ENCODE results near the gene EFCAB9. TPM values are rescaled to one million over a fixed set of nuclear protein-coding genes. Genes with fewer than 3 reads are reported as not detected.
"Not testable (repeated sequence)": the region's sequence is repeated elsewhere in the genome, so short reads cannot be mapped to it uniquely, and the experiment has no call there.

EFCAB9 gene
- total RNA-seq = not detected
- not detected for polyA plus RNA-seq

GRCh38 chr5:172193872-172194271, at the start of gene EFCAB9:
TSS of gene EFCAB9 (plus strand) at chr5:172194172. CDS start at chr5:172194173, 1 bp downstream.
- Histone ChIP-seq H3K27ac (ENCODE audit: low read depth) (no peak within 1 kb of the TSS), H3K36me3 (ENCODE audit: insufficient read depth) (no peaks in the 10 kb centered on the region), H3K4me3 (ENCODE audit: low read depth, low read length) (no peak within 1 kb of the TSS), H3K4me1 (ENCODE audit: insufficient read depth) (no peaks in the 10 kb centered on the region)
- 83% methylated on average over 6 of the region's 6 CpGs for WGBS
- no peak for DNase-seq (ENCODE audit: extremely low spot score)

- Histone ChIP-seq H3K4me3 (ENCODE audit: low read depth, low read length) (no peak overlapping the region), H3K4me1 (ENCODE audit: insufficient read depth) (peaks cover 2% of the 10 kb centered on the region), H3K27ac (ENCODE audit: low read depth) (no peak overlapping the region), H3K36me3 (ENCODE audit: insufficient read depth) (no peaks in the 10 kb centered on the region)
- WGBS = 65% methylated on average over 10 of the region's 10 CpGs
- no peak for DNase-seq (ENCODE audit: extremely low spot score)
Measured at GRCh38 chr5:172144291-172144815, 49.6 kb upstream of the EFCAB9 start.

- H3K4me1 ChIP-seq (ENCODE audit: insufficient read depth) = peaks cover 2% of the 10 kb centered on the region
- H3K4me3 ChIP-seq (ENCODE audit: low read depth, low read length) = no peak overlapping the region
- H3K36me3 ChIP-seq (ENCODE audit: insufficient read depth) = no peaks in the 10 kb centered on the region
- no peak overlapping the region for H3K27ac ChIP-seq (ENCODE audit: low read depth)
- WGBS = 93% methylated on average over 15 of the region's 15 CpGs
- DNase-seq (ENCODE audit: extremely low spot score) = no peak
Measured at GRCh38 chr5:172144931-172145869, 48.8 kb upstream of the EFCAB9 start.

- no peak overlapping the region for H3K4me3 ChIP-seq (ENCODE audit: low read depth, low read length)
- WGBS = 84% methylated on average over 21 of the region's 21 CpGs
- H3K4me1 ChIP-seq (ENCODE audit: insufficient read depth) = peaks cover 2% of the 10 kb centered on the region
- DNase-seq (ENCODE audit: extremely low spot score) = no peak
- H3K36me3 ChIP-seq (ENCODE audit: insufficient read depth) = no peaks in the 10 kb centered on the region
- H3K27ac ChIP-seq (ENCODE audit: low read depth) = no peak overlapping the region
Measured at GRCh38 chr5:172145870-172146747, 47.9 kb upstream of the EFCAB9 start.

- H3K4me3 ChIP-seq (ENCODE audit: low read depth, low read length) = no peak overlapping the region
- H3K27ac ChIP-seq (ENCODE audit: low read depth) = no peak overlapping the region
- peaks cover 2% of the 10 kb centered on the region for H3K4me1 ChIP-seq (ENCODE audit: insufficient read depth)
- DNase-seq (ENCODE audit: extremely low spot score) = no peak
- 89% methylated on average over 9 of the region's 9 CpGs for WGBS
- no peaks in the 10 kb centered on the region for H3K36me3 ChIP-seq (ENCODE audit: insufficient read depth)
Measured at GRCh38 chr5:172146748-172147092, 47.3 kb upstream of the EFCAB9 start.

GRCh38 chr5:172147857-172148256, 46.1 kb upstream of the EFCAB9 start:
- 84% methylated on average over 10 of the region's 10 CpGs for WGBS
- no peak overlapping the region for H3K4me3 ChIP-seq (ENCODE audit: low read depth, low read length)
- H3K4me1 ChIP-seq (ENCODE audit: insufficient read depth) = peaks cover 2% of the 10 kb centered on the region
- H3K36me3 ChIP-seq (ENCODE audit: insufficient read depth) = no peaks in the 10 kb centered on the region
- H3K27ac ChIP-seq (ENCODE audit: low read depth) = no peak overlapping the region
- no peak for DNase-seq (ENCODE audit: extremely low spot score)

- 91% methylated on average over 9 of the region's 9 CpGs for WGBS
- H3K27ac ChIP-seq (ENCODE audit: low read depth) = no peak overlapping the region
- no peaks in the 10 kb centered on the region for H3K36me3 ChIP-seq (ENCODE audit: insufficient read depth)
- H3K4me3 ChIP-seq (ENCODE audit: low read depth, low read length) = no peak overlapping the region
- H3K4me1 ChIP-seq (ENCODE audit: insufficient read depth) = peaks cover 2% of the 10 kb centered on the region
- no peak for DNase-seq (ENCODE audit: extremely low spot score)
Measured at GRCh38 chr5:172148381-172148780, 45.6 kb upstream of the EFCAB9 start.

- DNase-seq (ENCODE audit: extremely low spot score) = no peak
- no peaks in the 10 kb centered on the region for H3K36me3 ChIP-seq (ENCODE audit: insufficient read depth)
- H3K4me1 ChIP-seq (ENCODE audit: insufficient read depth) = peaks cover 2% of the 10 kb centered on the region
- 91% methylated on average over 3 of the region's 3 CpGs for WGBS
- no peak overlapping the region for H3K27ac ChIP-seq (ENCODE audit: low read depth)
- no peak overlapping the region for H3K4me3 ChIP-seq (ENCODE audit: low read depth, low read length)
Measured at GRCh38 chr5:172149073-172149472, 44.9 kb upstream of the EFCAB9 start.

GRCh38 chr5:172149481-172149880, 44.5 kb upstream of the EFCAB9 start:
- not testable (repeated sequence) for DNase-seq (ENCODE audit: extremely low spot score); H3K4me3 ChIP-seq (ENCODE audit: low read depth, low read length); H3K36me3 ChIP-seq (ENCODE audit: insufficient read depth); H3K27ac ChIP-seq (ENCODE audit: low read depth); H3K4me1 ChIP-seq (ENCODE audit: insufficient read depth)
- 95% methylated on average over 11 of the region's 11 CpGs for WGBS

GRCh38 chr5:172150514-172151425, 43.2 kb upstream of the EFCAB9 start:
- DNase-seq (ENCODE audit: extremely low spot score) = no peak

GRCh38 chr5:172151661-172152210, 42.2 kb upstream of the EFCAB9 start:
- Histone ChIP-seq H3K36me3 (ENCODE audit: insufficient read depth) (no peaks in the 10 kb centered on the region), H3K27ac (ENCODE audit: low read depth) (no peak overlapping the region), H3K4me1 (ENCODE audit: insufficient read depth) (no peaks in the 10 kb centered on the region), H3K4me3 (ENCODE audit: low read depth, low read length) (no peak overlapping the region)
- WGBS = 95% methylated on average over 10 of the region's 10 CpGs
- no peak for DNase-seq (ENCODE audit: extremely low spot score)

More at GRCh38 chr5:172150514-172151425, 43.2 kb upstream of the EFCAB9 start:
- 73% methylated on average over 16 of the region's 16 CpGs for WGBS
- H3K4me1 ChIP-seq (ENCODE audit: insufficient read depth) = no peaks in the 10 kb centered on the region
- no peaks in the 10 kb centered on the region for H3K36me3 ChIP-seq (ENCODE audit: insufficient read depth)
- H3K4me3 ChIP-seq (ENCODE audit: low read depth, low read length) = no peak overlapping the region
- H3K27ac ChIP-seq (ENCODE audit: low read depth) = no peak overlapping the region

GRCh38 chr5:172153695-172154094, 40.3 kb upstream of the EFCAB9 start:
- 96% methylated on average over 3 of the region's 3 CpGs for WGBS
- no peak for DNase-seq (ENCODE audit: extremely low spot score)
- Histone ChIP-seq H3K4me3 (ENCODE audit: low read depth, low read length) (no peak overlapping the region), H3K36me3 (ENCODE audit: insufficient read depth) (no peaks in the 10 kb centered on the region), H3K27ac (ENCODE audit: low read depth) (no peak overlapping the region), H3K4me1 (ENCODE audit: insufficient read depth) (no peaks in the 10 kb centered on the region)
